ENCODE measurements around the gene NACA2. TPM values are rescaled to one million over a fixed set of nuclear protein-coding genes. Genes with fewer than 3 reads are reported as not detected.

The NACA2 gene
- total and polyA plus RNA-seq, 7 experiments from 2014 or later: not detected

DNA sequence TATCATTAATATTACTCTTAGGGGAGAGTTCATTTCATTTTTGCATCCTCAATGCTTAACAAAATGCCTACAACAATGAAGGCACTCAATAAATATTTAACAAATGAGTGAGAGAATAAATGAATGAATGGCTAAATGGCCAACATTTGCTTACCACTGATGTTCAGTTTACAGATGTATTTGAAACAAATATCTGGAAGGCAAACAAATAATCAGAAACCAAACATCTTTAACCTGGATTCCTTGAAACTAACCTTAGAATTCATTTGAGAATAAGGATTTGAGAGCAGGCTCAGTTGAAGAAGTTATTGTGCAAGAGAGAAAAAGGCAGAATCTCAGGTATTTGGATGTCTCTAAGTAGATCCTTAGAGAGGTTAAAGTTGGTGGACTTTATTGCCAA is 8.4 kb downstream of the NACA2 start:
- Histone ChIP-seq H3K27ac (ENCODE audit: low read depth, low read length) (no peak overlapping the region), H3K36me3 (ENCODE audit: control insufficient read depth in 2 of 3, insufficient read depth in 3 of 3, low read length in 3 of 3) (no peaks in the 10 kb centered on the region), H3K9me3 (ENCODE audit: control insufficient read depth in 2 of 3, low read length in 3 of 3) (no peaks in the 10 kb centered on the region), H3K4me1 (ENCODE audit: control insufficient read depth in 2 of 2, insufficient read depth in 2 of 2, low read length in 2 of 2) (no peaks in the 10 kb centered on the region), H3K4me3 (ENCODE audit: low read length) (no peak overlapping the region), H3K27me3 (ENCODE audit: control insufficient read depth in 2 of 2, insufficient read depth in 2 of 2, low read length in 2 of 2) (no peaks in the 10 kb centered on the region)
- CTCF ChIA-PET: no interaction called here
- no peaks in the 10 kb centered on the region for H3K9me3 Mint-ChIP-seq
- DNase-seq (no peak), ATAC-seq (no peak)
- H3K27me3 Mint-ChIP-seq: peaks cover 31 to 41% (median 35%) of the 10 kb centered on the region in 5 donors
- H3K36me3 Mint-ChIP-seq: no peaks in the 10 kb centered on the region
- H3K27ac Mint-ChIP-seq: no peak overlapping the region
- no peaks in the 10 kb centered on the region for H3K4me1 Mint-ChIP-seq
- POLR2A ChIA-PET: no interaction called here
- intact Hi-C loops (cut with micrococcal nuclease): no loop called here
- no peak overlapping the region for H3K4me3 Mint-ChIP-seq

DNA sequence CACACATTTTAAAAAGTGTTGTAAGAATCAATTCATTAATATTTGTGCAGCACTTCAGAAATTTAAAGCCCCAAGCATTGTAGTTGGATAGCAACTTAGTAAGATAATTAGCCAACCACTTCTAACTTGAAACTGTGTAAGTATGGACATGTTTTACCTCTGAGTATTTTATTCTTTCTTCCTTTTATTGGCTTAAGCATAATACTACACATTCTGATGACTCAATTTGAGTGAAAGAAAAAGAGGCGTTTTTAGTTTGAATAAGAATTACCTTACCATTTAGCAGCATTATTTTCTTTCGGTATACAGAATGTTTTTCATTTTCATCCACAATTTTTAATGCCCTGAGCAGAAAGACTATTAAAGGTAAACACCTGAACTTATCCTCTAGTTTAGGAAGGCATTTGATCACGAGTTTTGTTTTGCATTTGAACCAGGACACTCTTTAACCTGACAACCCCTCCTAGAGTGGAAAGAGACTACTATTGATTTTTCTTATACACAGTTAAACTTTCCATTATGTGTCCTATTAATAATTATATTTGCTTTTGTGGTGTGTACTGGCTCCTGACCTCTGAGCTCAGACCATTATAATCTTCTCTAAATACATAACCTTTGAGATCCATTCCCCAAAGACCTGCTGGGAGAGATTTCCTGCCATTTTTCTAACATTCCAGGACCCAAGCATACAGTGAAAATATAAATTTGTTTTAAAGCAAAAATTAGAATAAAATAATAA is 9.2 kb downstream of the NACA2 start:
- Mint-ChIP-seq H3K9me3 (no peaks in the 10 kb centered on the region), H3K36me3 (no peaks in the 10 kb centered on the region), H3K27me3 (peaks cover 31 to 42% (median 35%) of the 10 kb centered on the region in 5 donors), H3K4me1 (no peaks in the 10 kb centered on the region), H3K27ac (no peak overlapping the region), H3K4me3 (no peak overlapping the region)
- Histone ChIP-seq H3K4me3 (ENCODE audit: low read length) (no peak overlapping the region), H3K36me3 (ENCODE audit: control insufficient read depth in 2 of 3, insufficient read depth in 3 of 3, low read length in 3 of 3) (no peaks in the 10 kb centered on the region), H3K27ac (ENCODE audit: low read depth, low read length) (no peak overlapping the region), H3K27me3 (ENCODE audit: control insufficient read depth in 2 of 2, insufficient read depth in 2 of 2, low read length in 2 of 2) (no peaks in the 10 kb centered on the region), H3K9me3 (ENCODE audit: control insufficient read depth in 2 of 3, low read length in 3 of 3) (no peaks in the 10 kb centered on the region), H3K4me1 (ENCODE audit: control insufficient read depth in 2 of 2, insufficient read depth in 2 of 2, low read length in 2 of 2) (no peaks in the 10 kb centered on the region)
- DNase-seq: no peak
- ChIA-PET CTCF (no interaction called here), POLR2A (no interaction called here)
- ATAC-seq: no peak
- intact Hi-C loops (cut with micrococcal nuclease): no loop called here

DNA sequence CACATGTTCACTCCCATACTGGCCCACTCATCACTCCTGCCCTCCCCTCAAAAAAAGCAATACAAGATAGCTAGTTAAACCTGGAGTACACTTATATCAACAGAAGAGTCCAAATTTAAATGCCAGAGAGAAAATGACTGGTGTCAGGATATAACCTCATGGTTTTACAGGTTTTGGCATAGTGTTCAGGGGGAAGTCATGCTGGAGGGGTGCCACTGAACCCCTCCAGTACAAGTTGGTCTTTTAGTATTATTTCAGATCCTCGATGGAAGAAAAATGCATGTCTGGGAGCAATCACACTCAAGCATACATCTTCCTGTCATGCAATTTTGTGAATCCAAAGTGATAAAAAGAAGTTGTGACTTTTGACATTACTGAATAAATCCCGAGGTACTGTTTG is 10.5 kb downstream of the NACA2 start:
- ATAC-seq (no peak), DNase-seq (no peak)
- Histone ChIP-seq H3K27me3 (ENCODE audit: control insufficient read depth in 2 of 2, insufficient read depth in 2 of 2, low read length in 2 of 2) (no peaks in the 10 kb centered on the region), H3K4me1 (ENCODE audit: control insufficient read depth in 2 of 2, insufficient read depth in 2 of 2, low read length in 2 of 2) (no peaks in the 10 kb centered on the region), H3K27ac (ENCODE audit: low read depth, low read length) (no peak overlapping the region), H3K4me3 (ENCODE audit: low read length) (no peak overlapping the region), H3K9me3 (ENCODE audit: control insufficient read depth in 2 of 3, low read length in 3 of 3) (no peaks in the 10 kb centered on the region), H3K36me3 (ENCODE audit: control insufficient read depth in 2 of 3, insufficient read depth in 3 of 3, low read length in 3 of 3) (no peaks in the 10 kb centered on the region)
- ChIA-PET CTCF (no interaction called here), POLR2A (no interaction called here)
- Mint-ChIP-seq H3K27me3 (peaks cover 34 to 46% (median 35%) of the 10 kb centered on the region in 5 donors), H3K27ac (no peak overlapping the region), H3K9me3 (no peaks in the 10 kb centered on the region), H3K4me1 (no peaks in the 10 kb centered on the region), H3K36me3 (no peaks in the 10 kb centered on the region), H3K4me3 (no peak overlapping the region)
- intact Hi-C loops (cut with micrococcal nuclease): no loop called here

DNA sequence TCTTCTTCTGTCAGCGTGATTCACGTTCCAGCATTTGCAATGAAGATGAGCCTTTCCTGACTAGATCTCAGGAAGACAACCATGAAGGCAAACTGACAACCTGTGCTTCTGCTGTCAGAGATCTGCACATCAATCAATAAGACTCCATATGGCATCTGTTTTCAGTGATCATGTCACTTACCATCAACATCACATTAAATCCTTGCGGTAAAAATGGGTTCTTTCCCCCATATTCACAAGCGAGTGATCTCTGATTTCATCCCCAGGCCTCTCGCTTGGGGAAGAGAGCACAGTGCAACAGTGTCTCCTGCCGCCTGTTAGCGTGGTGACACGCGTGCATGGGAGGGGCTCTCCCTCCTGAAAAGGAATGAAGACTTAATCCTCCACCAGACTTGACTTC is 11.1 kb downstream of the NACA2 start:
- Mint-ChIP-seq H3K27ac (no peak overlapping the region), H3K27me3 (peaks cover 35 to 46% (median 38%) of the 10 kb centered on the region in 5 donors), H3K4me1 (no peaks in the 10 kb centered on the region), H3K9me3 (no peaks in the 10 kb centered on the region), H3K36me3 (no peaks in the 10 kb centered on the region), H3K4me3 (no peak overlapping the region)
- intact Hi-C loops (cut with micrococcal nuclease): no loop called here
- Histone ChIP-seq H3K9me3 (ENCODE audit: control insufficient read depth in 2 of 3, low read length in 3 of 3) (no peaks in the 10 kb centered on the region), H3K36me3 (ENCODE audit: control insufficient read depth in 2 of 3, insufficient read depth in 3 of 3, low read length in 3 of 3) (no peaks in the 10 kb centered on the region), H3K27me3 (ENCODE audit: control insufficient read depth in 2 of 2, insufficient read depth in 2 of 2, low read length in 2 of 2) (no peaks in the 10 kb centered on the region), H3K4me3 (ENCODE audit: low read length) (no peak overlapping the region), H3K4me1 (ENCODE audit: control insufficient read depth in 2 of 2, insufficient read depth in 2 of 2, low read length in 2 of 2) (no peaks in the 10 kb centered on the region), H3K27ac (ENCODE audit: low read depth, low read length) (no peak overlapping the region)
- ChIA-PET POLR2A (no interaction called here), CTCF (no interaction called here)
- ATAC-seq: no peak
- no peak for DNase-seq

DNA sequence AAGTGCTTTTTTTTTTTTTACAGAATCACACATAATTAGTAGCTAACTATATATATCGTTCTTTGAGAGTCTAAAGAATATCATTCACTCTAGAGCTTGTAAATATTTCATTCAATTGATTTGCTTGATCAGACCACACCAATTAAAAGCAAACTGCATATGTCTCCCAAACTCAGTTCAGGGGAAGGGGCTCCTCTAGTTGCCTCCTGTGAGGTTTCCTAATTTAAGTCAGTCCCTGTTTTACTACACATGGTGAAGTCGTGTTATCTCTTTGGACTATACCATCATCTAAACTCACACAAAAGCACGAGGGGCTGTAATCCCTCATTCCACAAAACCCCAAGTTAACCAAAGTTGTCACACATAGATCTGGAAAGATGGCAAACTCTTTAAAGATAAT is 11.7 kb downstream of the NACA2 start:
- H3K36me3 Mint-ChIP-seq: no peaks in the 10 kb centered on the region
- H3K27ac Mint-ChIP-seq: no peak overlapping the region
- no peaks in the 10 kb centered on the region for H3K4me1 ChIP-seq (ENCODE audit: control insufficient read depth in 2 of 2, insufficient read depth in 2 of 2, low read length in 2 of 2)
- no peak overlapping the region for H3K27ac ChIP-seq (ENCODE audit: low read depth, low read length)
- H3K27me3 Mint-ChIP-seq: peaks cover 35 to 46% (median 40%) of the 10 kb centered on the region in 5 donors
- no peaks in the 10 kb centered on the region for H3K36me3 ChIP-seq (ENCODE audit: control insufficient read depth in 2 of 3, insufficient read depth in 3 of 3, low read length in 3 of 3)
- POLR2A ChIA-PET: no interaction called here
- no peaks in the 10 kb centered on the region for H3K4me1 Mint-ChIP-seq
- CTCF ChIA-PET: no interaction called here
- no peaks in the 10 kb centered on the region for H3K9me3 ChIP-seq (ENCODE audit: control insufficient read depth in 2 of 3, low read length in 3 of 3)
- no peaks in the 10 kb centered on the region for H3K9me3 Mint-ChIP-seq
- ATAC-seq: no peak
- no peak overlapping the region for H3K4me3 ChIP-seq (ENCODE audit: low read length)
- intact Hi-C loops (cut with micrococcal nuclease): no loop called here
- no peaks in the 10 kb centered on the region for H3K27me3 ChIP-seq (ENCODE audit: control insufficient read depth in 2 of 2, insufficient read depth in 2 of 2, low read length in 2 of 2)
- H3K4me3 Mint-ChIP-seq: no peak overlapping the region
- DNase-seq: no peak

DNA sequence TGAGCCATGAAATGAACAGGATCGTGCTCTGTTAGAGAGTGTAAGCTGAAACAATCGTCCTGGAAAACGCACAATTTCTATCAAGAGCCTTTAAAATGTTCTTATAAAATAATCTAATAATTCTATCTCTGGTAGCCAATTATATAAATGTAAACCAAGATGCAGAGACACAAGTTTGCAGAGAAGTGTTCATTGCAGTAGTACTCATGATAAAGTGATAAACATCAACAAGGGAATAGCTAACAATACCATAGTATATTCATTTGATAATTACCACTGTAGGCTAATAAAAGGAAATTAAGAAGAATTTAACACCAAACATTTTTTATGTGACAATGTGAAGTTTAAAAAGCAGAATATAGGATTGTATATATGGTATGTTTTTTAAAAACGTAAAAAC is 12.4 kb downstream of the NACA2 start:
- ChIA-PET POLR2A (no interaction called here), CTCF (no interaction called here)
- H3K9me3 ChIP-seq (ENCODE audit: control insufficient read depth in 2 of 3, low read length in 3 of 3): no peaks in the 10 kb centered on the region
- Mint-ChIP-seq H3K36me3 (no peaks in the 10 kb centered on the region), H3K27ac (no peak overlapping the region), H3K27me3 (peaks cover 35 to 53% (median 43%) of the 10 kb centered on the region in 5 donors), H3K9me3 (no peaks in the 10 kb centered on the region), H3K4me1 (no peaks in the 10 kb centered on the region), H3K4me3 (no peak overlapping the region)
- H3K27ac ChIP-seq (ENCODE audit: low read depth, low read length): no peak overlapping the region
- H3K4me1 ChIP-seq (ENCODE audit: control insufficient read depth in 2 of 2, insufficient read depth in 2 of 2, low read length in 2 of 2): no peaks in the 10 kb centered on the region
- intact Hi-C loops (cut with micrococcal nuclease): no loop called here
- no peaks in the 10 kb centered on the region for H3K36me3 ChIP-seq (ENCODE audit: control insufficient read depth in 2 of 3, insufficient read depth in 3 of 3, low read length in 3 of 3)
- ATAC-seq: no peak
- H3K4me3 ChIP-seq (ENCODE audit: low read length): no peak overlapping the region
- no peaks in the 10 kb centered on the region for H3K27me3 ChIP-seq (ENCODE audit: control insufficient read depth in 2 of 2, insufficient read depth in 2 of 2, low read length in 2 of 2)
- DNase-seq: no peak

DNA sequence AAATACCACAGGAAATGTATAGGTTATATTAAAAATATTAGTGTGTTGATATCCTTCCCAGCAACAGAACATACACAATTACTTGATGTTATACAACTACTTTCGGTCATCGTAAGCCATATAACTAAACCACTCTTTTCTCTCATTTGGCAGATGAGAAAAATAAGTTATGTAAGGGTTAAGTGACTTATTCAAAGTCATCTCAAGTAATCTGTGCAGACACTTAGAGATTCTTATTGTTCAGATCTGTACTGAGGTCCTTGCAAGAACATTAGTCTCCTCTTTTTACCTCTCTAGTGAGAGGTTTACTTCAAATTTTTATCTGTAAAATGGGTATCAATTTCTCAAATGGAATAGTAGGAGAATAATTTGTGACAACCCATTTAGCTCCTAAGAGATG is 15.0 kb downstream of the NACA2 start:
- H3K27ac Mint-ChIP-seq: no peak overlapping the region
- Histone ChIP-seq H3K4me1 (ENCODE audit: control insufficient read depth in 2 of 2, insufficient read depth in 2 of 2, low read length in 2 of 2) (no peaks in the 10 kb centered on the region), H3K36me3 (ENCODE audit: control insufficient read depth in 2 of 3, insufficient read depth in 3 of 3, low read length in 3 of 3) (no peaks in the 10 kb centered on the region), H3K27me3 (ENCODE audit: control insufficient read depth in 2 of 2, insufficient read depth in 2 of 2, low read length in 2 of 2) (no peaks in the 10 kb centered on the region), H3K4me3 (ENCODE audit: low read length) (no peak overlapping the region), H3K27ac (ENCODE audit: low read depth, low read length) (no peak overlapping the region), H3K9me3 (ENCODE audit: control insufficient read depth in 2 of 3, low read length in 3 of 3) (peaks cover 0 to 6% (median 0%) of the 10 kb centered on the region in 3 experiments)
- peaks cover 0 to 8% (median 2%) of the 10 kb centered on the region in 11 donors for H3K9me3 Mint-ChIP-seq
- no peaks in the 10 kb centered on the region for H3K36me3 Mint-ChIP-seq
- no peak overlapping the region for H3K4me3 Mint-ChIP-seq
- ATAC-seq (no peak), DNase-seq (no peak)
- ChIA-PET CTCF (no interaction called here), POLR2A (no interaction called here)
- no peaks in the 10 kb centered on the region for H3K4me1 Mint-ChIP-seq
- H3K27me3 Mint-ChIP-seq: peaks cover 27 to 44% (median 31%) of the 10 kb centered on the region in 5 donors
- intact Hi-C loops (cut with micrococcal nuclease): no loop called here
